PFSK-1 (cell line): ENCODE results near the gene IDH3A.

Experiments used
- FOXP2 ChIP-seq: optimal IDR thresholded peaks from 2 replicates; pipeline ENCODE3; 2011; ENCODE audit warnings: borderline replicate concordance, control low read depth, inconsistent platforms; ENCODE audit not compliant: insufficient read depth; ENCODE audit errors: extremely low read length, extremely low read depth
- POLR2AphosphoS5 ChIP-seq: IDR thresholded peaks from 2 replicates; pipeline ENCODE4 v1.6.1; 2012; ENCODE audit warnings: low read depth, mild to moderate bottlenecking, control low read depth, low read length, moderate library complexity
- SIN3A ChIP-seq: IDR thresholded peaks from 2 replicates; pipeline ENCODE4 v1.6.1; 2012; ENCODE audit warnings: mild to moderate bottlenecking, low read length, moderate library complexity, borderline replicate concordance; ENCODE audit not compliant: insufficient read depth
- TAF1 ChIP-seq: IDR thresholded peaks from 2 replicates; pipeline ENCODE4 v1.6.1; 2012; ENCODE audit warnings: low read length, control low read depth, borderline replicate concordance; ENCODE audit not compliant: insufficient read depth
- TF ChIP-seq, protein P1 (sequence below), 2 experiments: IDR thresholded peaks; 2 replicates each; pipeline versions ENCODE4 v1.6.1 to v1.8.0; 2011 to 2012; ENCODE audit warnings: low read depth in 2 of 2, low read length in 2 of 2, control low read depth in 1 of 2, inconsistent platforms in 1 of 2, mild to moderate bottlenecking in 1 of 2, moderate library complexity in 1 of 2; ENCODE audit not compliant: insufficient read depth in 1 of 2

- no peak for TF ChIP-seq SIN3A
- TF ChIP-seq, protein P1, sequence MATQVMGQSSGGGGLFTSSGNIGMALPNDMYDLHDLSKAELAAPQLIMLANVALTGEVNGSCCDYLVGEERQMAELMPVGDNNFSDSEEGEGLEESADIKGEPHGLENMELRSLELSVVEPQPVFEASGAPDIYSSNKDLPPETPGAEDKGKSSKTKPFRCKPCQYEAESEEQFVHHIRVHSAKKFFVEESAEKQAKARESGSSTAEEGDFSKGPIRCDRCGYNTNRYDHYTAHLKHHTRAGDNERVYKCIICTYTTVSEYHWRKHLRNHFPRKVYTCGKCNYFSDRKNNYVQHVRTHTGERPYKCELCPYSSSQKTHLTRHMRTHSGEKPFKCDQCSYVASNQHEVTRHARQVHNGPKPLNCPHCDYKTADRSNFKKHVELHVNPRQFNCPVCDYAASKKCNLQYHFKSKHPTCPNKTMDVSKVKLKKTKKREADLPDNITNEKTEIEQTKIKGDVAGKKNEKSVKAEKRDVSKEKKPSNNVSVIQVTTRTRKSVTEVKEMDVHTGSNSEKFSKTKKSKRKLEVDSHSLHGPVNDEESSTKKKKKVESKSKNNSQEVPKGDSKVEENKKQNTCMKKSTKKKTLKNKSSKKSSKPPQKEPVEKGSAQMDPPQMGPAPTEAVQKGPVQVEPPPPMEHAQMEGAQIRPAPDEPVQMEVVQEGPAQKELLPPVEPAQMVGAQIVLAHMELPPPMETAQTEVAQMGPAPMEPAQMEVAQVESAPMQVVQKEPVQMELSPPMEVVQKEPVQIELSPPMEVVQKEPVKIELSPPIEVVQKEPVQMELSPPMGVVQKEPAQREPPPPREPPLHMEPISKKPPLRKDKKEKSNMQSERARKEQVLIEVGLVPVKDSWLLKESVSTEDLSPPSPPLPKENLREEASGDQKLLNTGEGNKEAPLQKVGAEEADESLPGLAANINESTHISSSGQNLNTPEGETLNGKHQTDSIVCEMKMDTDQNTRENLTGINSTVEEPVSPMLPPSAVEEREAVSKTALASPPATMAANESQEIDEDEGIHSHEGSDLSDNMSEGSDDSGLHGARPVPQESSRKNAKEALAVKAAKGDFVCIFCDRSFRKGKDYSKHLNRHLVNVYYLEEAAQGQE (IDR thresholded peaks at IDR 0.05; ENCODE audit: insufficient read depth in 1 of 2, low read depth in 2 of 2, low read length in 2 of 2): no peak
- no peak for TF ChIP-seq POLR2AphosphoS5
- no peak for TF ChIP-seq TAF1
- no peak for TF ChIP-seq FOXP2
These were observed 57.9 kb downstream of the IDH3A start for GRCh38 chr15:78207110-78207458.
